Measurements from ENCODE around the gene NUP50. TPM values are rescaled to one million over a fixed set of nuclear protein-coding genes. Genes with fewer than 3 reads are reported as not detected.

NUP50 gene
- total RNA-seq, 1 donor from 2014 or later: 76.9 TPM

- peaks cover 0 to 6% of the 10 kb centered on the region in 2 donors for H3K36me3 ChIP-seq
- intact Hi-C loops (cut with DNase I): no loop called here
- DNase-seq (ENCODE audit: extremely low spot score in 2 of 2): no peak
Measured at GRCh38 chr22:45212306-45212709, 48.6 kb downstream of the NUP50 start.

GRCh38 chr22:45212992-45213751 is 49.4 kb downstream of the NUP50 start:
- intact Hi-C loops (cut with DNase I): no loop called here
- Histone ChIP-seq H3K27ac (peak overlapping the region; percentile 86), H3K4me3 (peak overlapping the region; percentile 43 to 47), H3K27me3 (no peaks in the 10 kb centered on the region), H3K9me3 (no peaks in the 10 kb centered on the region), H3K4me1 (peaks cover 60% of the 10 kb centered on the region), H3K36me3 (no peaks in the 10 kb centered on the region)
- TF ChIP-seq POLR2A (IDR thresholded peaks at IDR 0.05) (no peak), POLR2AphosphoS5 (IDR thresholded peaks at IDR 0.05; ENCODE audit: insufficient read depth in 1 of 2, low read depth in 1 of 2) (peak in 1 of 2 donors; percentile 36)
- no peak for DNase-seq (ENCODE audit: extremely low spot score in 2 of 2)

More at GRCh38 chr22:45212306-45212709, 48.6 kb downstream of the NUP50 start:
- H3K9me3 ChIP-seq: no peaks in the 10 kb centered on the region
- H3K4me1 ChIP-seq: peaks cover 60% of the 10 kb centered on the region
- peak overlapping the region; percentile 86 for H3K27ac ChIP-seq
- H3K27me3 ChIP-seq: no peaks in the 10 kb centered on the region
- peak overlapping the region; percentile 43 to 47 for H3K4me3 ChIP-seq
- TF ChIP-seq POLR2AphosphoS5 (IDR thresholded peaks at IDR 0.05; ENCODE audit: insufficient read depth in 1 of 2, low read depth in 1 of 2) (peak; percentile 47 to 81), CTCF (IDR thresholded peaks at IDR 0.05) (no peak)

GRCh38 chr22:45216133-45217003 is 52.6 kb downstream of the NUP50 start:
- no peaks in the 10 kb centered on the region for H3K27me3 ChIP-seq
- no peak for TF ChIP-seq POLR2A (IDR thresholded peaks at IDR 0.05)
- no peak for TF ChIP-seq CTCF (IDR thresholded peaks at IDR 0.05)
- TF ChIP-seq POLR2AphosphoS5 (IDR thresholded peaks at IDR 0.05; ENCODE audit: insufficient read depth in 1 of 2, low read depth in 1 of 2): no peak
- H3K4me1 ChIP-seq: peaks cover 33% of the 10 kb centered on the region
- no peak overlapping the region for H3K4me3 ChIP-seq
- H3K9me3 ChIP-seq: no peaks in the 10 kb centered on the region
- DNase-seq (ENCODE audit: extremely low spot score in 2 of 2): no peak
- H3K27ac ChIP-seq: no peak overlapping the region
- no peaks in the 10 kb centered on the region for H3K36me3 ChIP-seq
- intact Hi-C loops (cut with DNase I): no loop called here

GRCh38 chr22:45217345-45217744 is 53.6 kb downstream of the NUP50 start:
- no peak for DNase-seq (ENCODE audit: extremely low spot score in 2 of 2)
- intact Hi-C loops (cut with DNase I): no loop called here
- TF ChIP-seq CTCF (IDR thresholded peaks at IDR 0.05) (no peak), POLR2A (IDR thresholded peaks at IDR 0.05) (no peak), POLR2AphosphoS5 (IDR thresholded peaks at IDR 0.05; ENCODE audit: insufficient read depth in 1 of 2, low read depth in 1 of 2) (no peak)
- Histone ChIP-seq H3K4me1 (peaks cover 23% of the 10 kb centered on the region), H3K27ac (no peak overlapping the region), H3K4me3 (no peak overlapping the region), H3K36me3 (no peaks in the 10 kb centered on the region), H3K27me3 (no peaks in the 10 kb centered on the region), H3K9me3 (no peaks in the 10 kb centered on the region)

- H3K9me3 ChIP-seq: no peaks in the 10 kb centered on the region
- H3K36me3 ChIP-seq: no peaks in the 10 kb centered on the region
- TF ChIP-seq CTCF (IDR thresholded peaks at IDR 0.05): no peak
- no peak for TF ChIP-seq POLR2A (IDR thresholded peaks at IDR 0.05)
- H3K4me1 ChIP-seq: peaks cover 19% of the 10 kb centered on the region
- H3K27me3 ChIP-seq: no peaks in the 10 kb centered on the region
- H3K27ac ChIP-seq: no peak overlapping the region
- intact Hi-C loops (cut with DNase I): no loop called here
- no peak for DNase-seq (ENCODE audit: extremely low spot score in 2 of 2)
- H3K4me3 ChIP-seq: no peak overlapping the region
Measured at GRCh38 chr22:45217806-45218205, 54.1 kb downstream of the NUP50 start.

Measured in vagina (tissue), 2 donors.